NCI-H510A treated with DMSO at 0.1 percent for 48 hours (cell line): Measurements from ENCODE around the gene COL6A2.
"Not testable (repeated sequence)": the region's sequence is repeated elsewhere in the genome, so short reads cannot be mapped to it uniquely, and the experiment has no call there.

ENCODE experiments used
- DNase-seq: peaks from one replicate; lab custom pipeline; 2025; lab: John Stamatoyannopoulos, UW

Gene COL6A2

DNA sequence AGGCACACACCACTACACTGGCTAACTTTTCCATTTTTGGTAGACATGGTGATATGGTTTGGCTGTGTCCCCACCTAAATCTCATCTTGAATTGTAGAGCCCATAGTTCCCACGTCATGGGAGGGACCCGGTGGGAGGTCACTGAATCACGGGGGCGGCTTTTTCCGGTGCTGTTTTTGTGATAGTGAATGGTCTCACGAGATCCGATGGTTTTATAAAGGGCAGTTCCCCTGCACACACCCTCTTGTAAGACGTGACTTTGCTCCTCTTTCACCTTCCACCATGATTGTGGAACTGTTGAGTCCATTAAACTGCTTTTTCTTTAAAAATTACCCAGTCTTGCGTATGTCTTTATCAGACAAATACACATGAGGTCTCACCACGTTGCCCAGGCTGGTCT is 58.8 kb downstream of the COL6A2 start:
- DNase-seq: no peak

DNA sequence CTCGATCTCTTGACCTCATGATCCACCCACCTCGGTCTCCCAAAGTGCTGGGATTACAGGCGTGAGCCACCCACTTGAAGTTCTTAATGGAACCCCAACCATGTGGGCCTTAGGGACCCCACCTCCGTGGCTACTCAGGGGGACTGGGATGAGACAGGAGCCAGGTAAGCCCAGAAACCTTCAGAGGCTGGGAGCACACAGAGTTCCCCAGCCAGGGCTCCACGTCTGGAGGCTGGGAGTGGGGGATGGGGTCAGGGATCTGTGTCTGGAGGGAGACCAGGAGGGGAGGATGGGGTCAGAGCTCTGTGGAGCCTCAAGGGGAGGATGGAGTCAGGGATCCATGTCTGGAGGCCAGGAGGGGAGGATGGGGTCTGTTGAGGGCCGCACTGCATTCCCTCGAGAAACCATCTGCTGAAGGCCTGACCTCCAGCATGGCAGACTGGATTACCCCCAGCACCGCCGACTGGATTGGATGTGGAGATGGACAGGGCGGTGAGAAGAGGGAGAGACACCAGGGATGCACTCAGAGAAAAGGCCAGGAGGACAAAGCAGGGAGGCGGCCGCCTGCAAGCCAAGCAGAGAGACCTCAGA is 59.6 kb downstream of the COL6A2 start:
- no peak for DNase-seq

DNA sequence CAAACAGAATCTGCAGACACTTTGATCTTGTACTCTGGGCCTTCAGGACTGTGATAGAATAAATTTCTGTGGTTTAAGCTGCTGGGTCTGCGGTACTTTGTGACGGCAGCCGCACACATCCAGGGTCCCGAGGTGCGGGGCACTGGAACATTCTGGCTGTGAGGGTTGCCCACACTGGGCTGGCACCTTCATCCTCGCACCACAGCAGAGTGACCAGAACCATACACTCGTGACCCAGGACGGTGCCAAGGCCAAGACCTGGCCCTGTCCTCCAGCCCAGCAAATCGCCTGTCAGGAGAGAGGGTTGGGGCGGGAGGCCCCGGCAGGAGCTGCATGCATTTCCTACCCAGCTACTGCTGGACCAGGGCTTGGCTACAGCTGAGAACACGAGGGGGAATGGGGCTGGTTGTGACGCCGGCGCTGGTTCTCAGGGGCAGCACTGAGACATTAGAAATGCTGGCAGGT is 60.1 kb downstream of the COL6A2 start:
- no peak for DNase-seq

DNA sequence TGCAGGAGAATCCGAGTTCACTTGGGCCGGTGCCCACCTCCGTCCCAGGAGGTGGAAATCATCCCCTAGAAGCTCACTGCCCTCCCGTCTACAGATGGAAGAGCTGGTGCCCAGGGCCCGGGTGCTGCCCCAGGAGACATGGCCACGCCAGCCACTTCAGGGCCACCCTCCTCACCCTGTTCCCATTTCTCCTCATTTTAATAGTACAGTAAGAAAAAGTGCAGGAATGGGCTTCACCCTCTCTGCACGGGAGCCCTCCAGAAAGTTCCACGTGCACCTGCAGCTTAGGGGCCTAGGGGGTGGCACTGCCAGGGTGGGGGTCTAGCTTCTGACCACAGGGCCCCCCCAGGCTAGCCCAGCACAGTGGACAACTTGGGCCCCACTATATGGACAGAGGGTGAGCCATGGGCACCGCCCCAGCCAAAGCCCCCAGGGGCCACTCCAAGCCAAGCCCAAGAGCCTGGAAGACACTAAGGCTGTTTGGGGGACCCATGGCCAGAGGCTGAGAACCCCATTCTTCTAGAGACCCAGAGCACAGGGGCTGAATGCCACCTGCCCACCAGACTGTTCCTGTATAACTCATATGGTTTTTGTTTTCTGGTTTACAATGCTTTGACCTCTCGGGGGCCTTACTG is 60.9 kb downstream of the COL6A2 start:
- DNase-seq: no peak

DNA sequence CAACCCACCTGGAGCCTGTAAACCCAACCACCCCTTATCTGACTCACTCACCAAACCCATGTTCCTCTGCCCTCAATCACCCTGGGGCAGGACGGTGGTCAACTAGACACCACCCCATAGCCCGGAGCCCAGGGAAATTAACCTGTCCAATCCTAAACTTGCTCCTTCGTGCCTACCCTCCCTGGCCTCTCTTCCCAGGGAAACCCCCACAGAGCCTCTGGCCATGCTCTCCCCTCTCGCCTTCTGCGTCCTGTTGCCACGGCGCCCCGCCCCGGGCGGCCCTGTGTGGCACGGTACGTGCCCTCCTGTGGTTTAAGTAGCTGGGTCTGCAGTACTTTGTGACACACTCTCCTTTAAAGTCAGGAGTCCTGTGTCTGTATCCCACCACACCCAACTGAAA is 61.5 kb downstream of the COL6A2 start:
- no peak for DNase-seq

DNA sequence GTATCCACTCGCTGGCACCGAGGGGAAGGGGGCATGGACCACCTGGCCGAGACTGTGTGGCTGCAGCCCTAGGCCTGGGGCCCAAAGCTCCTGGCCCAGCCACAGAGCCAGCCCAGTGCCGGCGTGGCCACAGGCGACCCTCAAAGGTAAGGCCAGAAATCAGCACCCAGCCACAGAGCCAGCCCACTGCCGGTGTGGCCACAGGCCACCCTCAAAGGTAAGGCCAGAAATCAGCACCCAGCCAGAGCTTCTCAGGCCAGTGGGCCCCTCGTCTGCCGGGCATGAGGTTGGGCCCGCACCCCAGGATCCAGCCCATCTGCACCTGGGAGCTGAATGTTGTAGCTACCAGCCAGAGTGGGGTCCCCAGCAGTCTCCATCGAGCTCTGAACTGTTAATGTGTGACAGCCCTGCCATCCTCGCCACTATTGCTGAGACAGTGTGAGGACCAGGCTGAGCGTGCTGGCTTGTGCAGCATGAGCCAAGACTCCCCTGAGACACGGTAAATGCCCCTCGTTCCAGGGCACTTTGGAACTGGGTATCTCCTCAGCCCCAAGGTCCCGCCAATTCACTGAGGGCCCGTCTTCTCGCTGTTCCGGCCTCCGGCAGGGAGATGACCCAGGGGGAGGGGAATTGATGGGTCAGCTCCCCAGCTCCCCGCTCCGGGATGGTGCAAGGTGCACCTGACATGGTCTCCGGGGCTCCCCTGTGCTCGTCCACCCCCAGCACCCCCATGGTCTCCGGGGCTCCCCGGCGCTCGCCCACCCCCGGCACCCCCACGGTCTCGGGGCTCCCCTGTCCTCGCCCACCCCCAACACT is 62.1 kb downstream of the COL6A2 start:
- DNase-seq: no peak

DNA sequence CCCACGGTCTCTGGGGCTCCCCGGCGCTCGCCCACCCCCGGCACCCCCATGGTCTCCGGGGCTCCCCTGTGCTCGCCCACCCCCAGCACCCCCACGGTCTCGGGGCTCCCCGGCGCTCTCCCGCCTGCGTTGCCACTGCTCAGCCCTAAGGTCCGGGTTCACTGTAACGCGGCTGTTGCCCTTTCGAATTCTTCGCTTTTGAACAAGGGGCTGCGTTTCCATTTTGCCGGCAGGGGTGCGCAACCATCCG is 62.7 kb downstream of the COL6A2 start:
- no peak for DNase-seq

DNA sequence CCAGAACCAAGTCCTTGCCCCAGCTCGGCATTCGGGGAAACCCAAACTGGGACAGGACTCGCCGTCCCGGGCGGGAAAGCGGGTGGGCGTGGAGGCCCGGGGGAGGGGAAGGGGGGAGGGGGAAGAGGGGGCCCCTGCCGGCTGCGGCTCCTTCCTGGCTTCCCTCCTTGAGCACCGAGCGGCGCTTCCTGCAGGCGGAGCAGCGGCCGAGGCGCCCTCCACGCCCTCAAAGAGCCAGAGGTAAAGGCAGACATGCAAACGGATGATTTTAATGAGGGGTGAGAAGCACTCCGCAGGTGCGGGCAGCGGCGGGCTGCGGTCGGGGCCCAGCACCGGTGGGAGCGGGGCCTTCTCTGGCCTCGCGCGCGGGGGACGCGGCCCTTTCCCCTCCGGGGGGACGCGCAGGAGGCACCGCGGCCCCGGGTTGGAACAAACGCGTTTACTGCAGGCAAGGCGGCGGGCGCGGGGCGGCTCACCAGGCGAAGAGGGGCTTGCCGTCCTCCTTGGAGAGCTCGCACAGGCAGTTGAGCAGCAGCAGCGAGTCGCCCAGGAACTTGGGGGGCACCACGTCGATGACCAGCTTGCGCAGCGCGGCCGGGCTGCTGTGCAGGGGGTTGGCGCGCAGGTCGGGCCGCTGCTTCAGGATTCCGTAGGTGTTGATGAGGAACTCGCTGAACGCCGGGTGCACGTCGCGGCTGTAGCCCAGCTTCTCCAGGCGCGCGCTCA is 63.2 kb downstream of the COL6A2 start:
- DNase-seq: no peak

DNA sequence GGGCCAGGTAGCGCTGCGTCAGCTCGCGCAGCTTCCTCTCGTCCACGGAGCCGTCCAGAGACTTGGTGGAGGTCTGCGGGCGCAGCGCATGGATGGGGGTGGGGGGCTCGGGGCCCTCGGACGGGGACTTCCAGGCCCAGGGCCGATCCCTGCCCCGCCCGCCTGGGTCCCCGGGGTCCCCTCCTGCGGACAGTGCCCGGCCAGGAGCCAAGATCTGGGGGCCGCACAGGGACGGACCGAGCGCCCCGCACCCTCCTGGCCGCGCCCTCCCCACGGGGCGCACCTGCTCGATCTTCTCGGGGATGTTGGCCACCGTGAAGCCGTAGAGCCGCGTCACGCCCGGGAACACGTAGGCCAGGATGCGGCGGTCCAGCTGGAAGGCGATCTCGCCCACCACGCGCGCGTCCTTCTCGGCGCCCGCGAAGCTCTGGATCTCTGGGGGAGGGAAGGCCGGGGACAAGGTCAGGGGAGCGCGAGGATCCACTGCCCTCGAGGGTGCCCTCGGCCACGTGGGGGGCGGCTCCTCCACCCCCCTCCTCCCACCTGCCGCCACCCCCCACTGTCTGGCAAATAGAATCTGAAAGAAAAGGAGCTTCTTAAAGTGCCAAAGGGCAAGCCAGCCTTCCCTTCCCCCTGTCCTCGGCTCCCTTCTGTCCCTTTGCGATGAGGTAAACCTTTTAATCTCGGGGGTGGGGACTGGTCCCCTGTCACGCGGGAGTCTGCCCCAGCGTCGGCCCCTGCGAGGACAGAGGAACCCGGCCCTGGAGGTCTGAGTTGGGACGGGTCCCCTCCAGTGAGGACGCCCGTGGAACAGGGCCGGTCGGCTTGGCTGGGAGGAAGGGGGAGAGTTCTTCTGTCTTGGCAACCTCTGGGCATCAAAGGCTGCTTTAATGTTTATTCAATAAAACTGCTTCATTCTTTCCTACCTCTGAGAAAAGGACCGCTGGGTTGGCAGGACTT is 64.0 kb downstream of the COL6A2 start:
- no peak for DNase-seq

DNA sequence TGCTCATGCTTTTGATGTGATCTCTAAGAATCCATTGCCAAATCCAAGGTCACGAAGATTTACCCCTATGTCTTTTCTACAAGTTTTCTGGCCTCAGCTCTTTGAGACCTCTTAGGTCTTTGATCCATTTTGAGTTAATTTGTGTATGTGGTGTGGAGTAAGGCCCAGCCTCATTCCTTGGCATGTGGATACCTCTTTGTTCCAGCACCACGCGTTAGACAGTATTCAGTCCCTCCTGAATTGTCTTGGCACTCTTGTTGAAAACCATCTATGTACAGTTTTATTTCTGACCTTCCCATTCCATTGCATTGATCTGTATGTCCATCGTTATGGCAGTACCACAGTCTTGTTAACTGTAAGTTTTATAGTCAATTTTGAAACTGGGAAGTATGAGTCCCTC is 65.5 kb downstream of the COL6A2 start:
- no peak for DNase-seq

DNA sequence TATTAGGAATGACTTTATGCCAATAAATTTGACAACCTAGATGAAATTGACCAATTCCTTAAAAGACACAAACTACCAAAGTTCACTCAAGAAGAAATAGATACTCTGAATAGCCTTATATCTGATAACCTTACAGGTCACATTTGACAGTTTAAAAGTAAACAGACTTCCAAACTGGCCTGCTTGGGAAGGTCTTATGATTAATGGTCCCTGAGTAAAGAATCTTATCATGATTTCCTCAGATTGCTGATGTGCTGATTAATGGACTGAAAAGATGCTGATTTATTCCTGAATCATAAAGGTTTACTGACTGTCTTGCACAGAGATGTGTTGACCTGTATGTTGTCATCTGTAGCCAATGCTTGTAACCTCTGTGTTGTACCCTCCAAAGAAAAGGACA is 67.2 kb downstream of the COL6A2 start:
- DNase-seq: no peak

DNA sequence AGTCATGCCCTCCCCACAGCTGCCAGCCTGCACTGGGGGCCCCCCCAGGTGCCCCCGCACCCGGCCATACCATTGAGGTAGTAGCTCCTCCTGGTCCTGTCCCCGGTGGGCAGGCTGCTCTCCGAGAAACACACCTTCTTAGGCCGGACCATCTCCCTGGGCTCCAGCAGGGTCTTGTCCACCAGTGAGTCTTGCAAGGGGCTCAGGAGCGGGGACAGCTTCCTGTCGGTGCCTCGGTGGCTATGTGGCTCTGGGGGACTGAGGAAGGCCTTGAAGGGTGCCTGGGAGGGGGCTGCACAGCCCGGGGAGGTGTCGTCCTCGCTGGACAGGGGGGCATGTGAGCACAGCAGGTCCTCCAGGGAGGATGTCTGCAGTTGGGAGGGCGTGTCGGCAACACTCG is 70.3 kb downstream of the COL6A2 start:
- no peak for DNase-seq

DNA sequence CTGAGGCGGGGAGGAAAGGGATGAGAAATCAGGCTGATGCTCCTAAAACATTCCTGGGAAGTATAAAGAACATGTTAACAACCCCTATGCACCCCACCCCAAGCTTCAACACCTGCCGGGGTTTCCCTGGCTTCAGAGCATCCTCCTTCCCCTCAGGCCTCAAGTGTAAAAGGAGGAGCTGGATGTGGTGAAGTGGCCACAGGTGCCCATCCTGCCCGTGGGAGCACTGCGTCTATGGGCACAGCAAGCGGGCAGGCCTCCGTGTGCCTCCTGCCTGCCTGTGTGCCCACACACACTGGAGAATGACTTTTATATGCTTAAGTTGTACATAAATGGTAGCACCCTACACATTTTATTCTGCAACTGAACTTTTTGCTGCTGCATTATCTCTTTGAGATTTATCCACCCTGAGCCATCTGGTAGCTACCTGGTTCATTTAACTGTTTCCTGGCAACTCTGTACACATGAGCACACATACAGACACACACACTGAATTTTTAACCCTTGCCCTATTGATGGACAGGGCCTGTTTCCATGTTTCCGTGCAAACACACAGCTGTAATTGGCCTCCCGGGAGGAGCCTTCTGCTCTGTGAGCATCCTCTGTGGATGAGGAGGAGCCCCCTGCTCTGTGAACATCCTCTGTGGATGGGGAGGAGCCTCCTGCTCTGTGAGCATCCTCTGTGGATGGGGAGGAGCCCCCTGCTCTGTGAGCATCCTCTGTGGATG is 70.9 kb downstream of the COL6A2 start:
- DNase-seq: no peak

DNA sequence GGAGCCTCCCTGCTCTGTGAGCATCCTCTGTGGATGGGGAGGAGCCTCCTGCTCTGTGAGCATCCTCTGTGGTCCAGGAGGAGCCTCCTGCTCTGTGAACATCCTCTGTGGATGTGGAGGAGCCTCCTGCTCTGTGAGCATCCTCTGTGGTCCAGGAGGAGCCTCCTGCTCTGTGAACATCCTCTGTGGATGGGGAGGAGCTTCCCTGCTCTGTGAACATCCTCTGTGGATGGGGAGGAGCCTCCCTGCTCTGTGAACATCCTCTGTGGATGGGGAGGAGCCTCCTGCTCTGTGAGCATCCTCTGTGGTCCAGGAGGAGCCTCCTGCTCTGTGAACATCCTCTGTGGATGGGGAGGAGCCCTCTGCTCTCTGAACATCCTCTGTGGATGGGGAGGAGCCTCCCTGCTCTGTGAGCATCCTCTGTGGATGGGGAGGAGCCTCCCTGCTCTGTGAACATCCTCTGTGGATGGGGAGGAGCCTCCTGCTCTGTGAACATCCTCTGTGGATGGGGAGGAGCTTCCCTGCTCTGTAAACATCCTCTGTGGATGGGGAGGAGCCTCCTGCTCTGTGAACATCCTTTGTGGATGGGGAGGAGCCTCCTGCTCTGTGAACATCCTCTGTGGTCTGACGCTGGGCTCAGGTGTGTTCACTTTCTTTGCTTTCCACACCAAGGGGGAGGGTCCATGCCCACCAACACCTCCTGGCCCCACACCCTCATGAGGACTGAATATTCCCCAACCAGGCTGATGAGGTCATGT is 72.7 kb downstream of the COL6A2 start:
- DNase-seq: not testable (repeated sequence)

DNA sequence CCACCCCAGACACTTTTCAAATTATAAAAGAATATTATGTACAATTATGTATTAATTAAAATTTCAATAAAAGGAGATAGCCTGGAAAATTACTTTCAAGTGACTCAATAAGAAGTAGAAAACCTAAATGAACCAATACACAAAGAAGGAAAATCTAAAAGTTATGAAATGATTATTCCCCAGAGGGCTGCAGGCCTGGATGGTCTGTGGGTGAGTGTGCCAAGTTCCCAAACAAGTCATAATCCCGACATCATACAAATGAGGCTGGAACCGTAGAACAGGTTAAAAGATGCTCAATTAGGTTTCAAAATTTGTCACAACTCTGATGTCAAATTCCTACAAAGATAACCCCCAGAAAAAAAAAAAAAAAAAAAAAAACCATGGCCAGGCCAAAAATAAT is 73.7 kb downstream of the COL6A2 start:
- no peak for DNase-seq

DNA sequence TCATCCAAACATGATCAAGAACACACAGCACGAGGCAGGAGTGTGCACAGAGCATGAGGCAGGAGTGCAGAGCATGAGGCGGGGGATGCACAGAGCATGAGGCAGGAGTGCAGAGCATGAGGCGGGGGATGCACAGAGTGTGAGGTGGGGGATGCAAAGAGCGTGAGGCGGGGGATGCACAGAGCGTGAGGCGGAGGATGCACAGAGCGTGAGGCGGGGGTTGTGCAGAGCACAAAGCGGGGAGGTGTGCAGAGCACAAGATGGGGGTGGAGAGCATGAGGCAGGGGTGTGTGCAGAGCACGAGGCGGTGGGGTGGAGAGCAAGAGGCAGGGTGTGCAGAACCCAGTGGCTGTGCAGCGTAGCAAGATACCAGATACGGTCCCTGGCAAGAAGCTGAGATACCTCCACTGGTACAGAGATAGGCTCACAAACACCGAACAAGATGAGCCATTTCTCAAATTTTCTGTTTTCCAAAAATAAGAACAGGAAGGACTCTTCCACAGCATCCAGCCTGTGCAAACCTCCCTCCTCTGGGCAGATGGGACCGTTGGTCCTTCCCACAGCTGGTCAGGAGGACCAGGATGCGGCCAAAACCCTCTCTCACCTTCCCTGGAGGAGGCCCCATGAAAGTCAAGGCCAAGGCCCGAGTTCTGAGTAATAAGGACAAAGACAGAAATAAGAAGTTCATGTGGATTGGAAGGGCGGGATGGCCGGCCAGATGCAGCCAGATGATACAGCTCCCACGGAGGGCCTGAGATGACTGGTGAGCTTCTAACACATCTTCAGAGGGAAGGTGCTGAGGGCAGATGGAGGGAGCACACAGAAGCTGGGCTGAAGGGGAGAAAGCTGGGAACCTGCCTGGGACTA is 74.3 kb downstream of the COL6A2 start:
- no peak for DNase-seq

DNA sequence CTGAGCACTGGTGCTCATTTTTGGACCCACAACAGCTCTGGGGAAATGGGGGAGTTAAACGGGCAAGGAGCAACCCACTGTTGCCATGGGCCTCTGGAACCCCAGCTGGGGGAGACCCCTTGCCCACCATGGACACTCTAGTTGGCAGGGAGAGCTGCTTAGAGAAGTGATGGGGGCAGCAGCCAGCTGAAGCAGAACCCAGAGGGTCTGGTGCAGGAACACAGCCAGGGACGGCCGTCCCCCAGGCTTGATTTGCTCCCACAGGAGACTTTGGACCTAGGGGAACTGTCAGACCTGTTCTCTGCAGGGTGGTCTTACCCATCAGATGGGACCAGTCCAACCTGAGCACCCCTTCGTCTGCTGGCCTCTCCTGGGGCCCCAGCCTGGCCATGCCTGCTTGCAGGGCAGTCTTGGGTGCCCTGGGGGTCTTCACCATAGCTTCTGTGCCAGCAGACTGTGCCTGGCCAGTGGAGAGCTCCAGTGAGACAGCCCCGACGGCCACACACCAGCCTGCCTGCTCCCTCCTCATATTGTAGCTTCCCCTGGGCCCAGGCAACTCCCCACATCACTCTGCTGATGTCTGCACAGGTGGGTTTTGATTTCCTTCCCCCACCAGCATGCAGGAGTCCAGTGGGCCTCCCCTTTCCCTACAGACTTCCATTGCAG is 75.1 kb downstream of the COL6A2 start:
- DNase-seq: no peak

DNA sequence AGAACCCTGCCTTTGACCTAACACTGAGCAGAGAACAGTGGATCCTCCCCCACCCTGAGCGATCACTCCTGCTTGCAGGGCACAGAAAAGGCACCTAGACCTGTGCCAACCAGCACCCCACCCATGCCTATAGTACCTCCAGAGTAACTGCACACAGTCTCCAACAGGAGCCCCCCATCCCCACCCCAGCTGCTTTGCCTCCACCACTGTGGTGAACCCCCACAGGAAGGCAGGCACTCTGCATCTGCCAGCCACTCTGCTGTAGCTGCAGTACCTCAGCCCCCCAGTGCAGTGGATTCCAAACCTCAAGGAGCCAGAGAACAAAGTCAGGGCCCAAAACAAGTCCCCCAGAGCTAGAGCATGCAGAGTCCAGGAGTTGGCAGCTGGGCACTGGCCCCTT is 75.7 kb downstream of the COL6A2 start:
- no peak for DNase-seq
